HUES64 (cell line): ENCODE data around the gene LRP8.

Experiments
- H3K27ac ChIP-seq: 2 replicates; pipeline ENCODE4 v1.7.0; 2013; ENCODE audit warnings: low read depth, low read length, inconsistent platforms
- H3K27me3 ChIP-seq: 2 replicates; pipeline ENCODE4 v1.6.1; 2013; ENCODE audit warnings: mild to moderate bottlenecking, low read length; ENCODE audit not compliant: insufficient read depth
- H3K36me3 ChIP-seq: 2 replicates; pipeline ENCODE4 v1.6.1; 2013; ENCODE audit warnings: mild to moderate bottlenecking, low read length; ENCODE audit not compliant: insufficient read depth
- H3K4me1 ChIP-seq: 2 replicates; pipeline ENCODE4 v1.6.1; 2013; ENCODE audit warnings: mild to moderate bottlenecking, low read length, moderate library complexity; ENCODE audit not compliant: insufficient read depth
- H3K4me3 ChIP-seq: 2 replicates; pipeline ENCODE4 v1.5.1; 2013; ENCODE audit warnings: mild to moderate bottlenecking, low read length, moderate library complexity
- H3K9ac ChIP-seq: 2 replicates; pipeline ENCODE4 v1.6.1; 2013; ENCODE audit warnings: mild to moderate bottlenecking, low read depth, low read length
- H3K9me3 ChIP-seq: 2 replicates; pipeline ENCODE4 v1.6.1; 2013; ENCODE audit warnings: low read depth, low read length; ENCODE audit not compliant: insufficient read depth
- WGBS: fragments of 150-250, 120-280 bp; methylation state at CpG from one replicate; pipeline ENCODE4 v1.1.7; 2013; ENCODE audit warnings: missing lambda C conversion rate; 5-methylcytosine and 5-hydroxymethylcytosine counted together

The LRP8 gene

DNA sequence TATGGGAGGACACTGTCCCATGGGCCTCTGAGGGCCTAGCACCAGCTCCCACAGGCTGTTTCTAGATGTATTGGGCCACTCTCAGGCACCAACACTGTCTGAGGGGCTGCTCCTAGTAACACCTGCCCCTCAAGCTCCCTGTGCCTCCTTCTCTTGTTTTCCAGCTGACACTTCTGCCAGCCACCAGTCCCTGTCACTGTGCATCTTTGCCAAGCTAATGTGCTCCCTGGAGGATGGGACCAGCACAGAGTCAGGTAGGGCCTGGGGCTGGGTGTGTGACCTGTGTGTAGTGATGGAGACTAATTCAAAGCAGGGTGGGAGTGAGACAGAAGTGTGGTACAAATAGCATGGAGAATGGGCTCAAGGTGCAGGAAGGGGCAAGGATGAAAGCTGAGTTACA is 60.1 kb downstream of the LRP8 start:
- H3K27me3 ChIP-seq = no peaks in the 10 kb centered on the region
- no peak overlapping the region for H3K9ac ChIP-seq
- no peaks in the 10 kb centered on the region for H3K9me3 ChIP-seq
- H3K4me1 ChIP-seq = no peaks in the 10 kb centered on the region
- no peak overlapping the region for H3K4me3 ChIP-seq
- H3K36me3 ChIP-seq = peaks cover 97% of the 10 kb centered on the region
- no peak overlapping the region for H3K27ac ChIP-seq

DNA sequence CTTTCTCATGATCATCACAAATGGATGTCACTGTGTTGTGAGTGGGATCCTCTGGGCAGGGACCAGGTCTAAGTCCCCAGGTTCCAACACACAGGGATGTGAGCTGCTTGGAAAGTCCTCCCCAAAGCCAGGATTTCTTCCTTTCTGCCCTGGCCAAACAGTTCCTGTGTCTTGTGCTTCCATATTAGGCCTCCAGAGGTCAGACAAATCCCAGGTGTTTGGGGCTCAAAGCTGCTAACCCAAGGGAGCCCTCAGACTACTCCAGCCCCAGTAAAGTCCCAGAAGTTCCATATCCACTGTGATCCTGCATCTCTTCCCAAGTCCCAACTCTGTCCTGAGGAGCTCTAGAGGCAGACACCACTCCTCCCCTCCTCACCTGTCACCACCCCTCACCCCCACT is 61.8 kb downstream of the LRP8 start:
- Histone ChIP-seq H3K27me3 (no peaks in the 10 kb centered on the region), H3K27ac (no peak overlapping the region), H3K9me3 (no peaks in the 10 kb centered on the region), H3K4me3 (no peak overlapping the region), H3K9ac (no peak overlapping the region), H3K36me3 (peaks cover 97% of the 10 kb centered on the region), H3K4me1 (no peaks in the 10 kb centered on the region)

DNA sequence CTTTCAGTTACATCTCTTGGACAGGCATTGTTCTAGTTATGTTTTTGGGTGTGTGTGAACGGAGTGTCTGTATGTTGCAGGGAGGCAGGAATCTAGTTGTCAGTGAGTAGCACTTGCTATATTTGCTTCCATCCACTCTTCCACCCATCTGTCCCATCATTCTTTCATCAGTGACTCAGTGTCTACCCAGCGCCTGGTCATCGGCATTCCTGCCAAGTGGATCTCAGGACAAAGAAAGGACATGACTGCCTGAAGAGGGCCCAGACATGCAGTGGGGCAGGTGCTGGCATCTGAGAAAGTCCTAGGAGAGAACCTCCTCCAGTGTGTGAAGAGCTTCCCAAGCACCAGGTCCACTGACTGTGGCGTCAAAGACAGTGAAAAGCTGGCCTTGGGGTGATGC is 62.3 kb downstream of the LRP8 start:
- no peaks in the 10 kb centered on the region for H3K27me3 ChIP-seq
- peaks cover 97% of the 10 kb centered on the region for H3K36me3 ChIP-seq
- WGBS = 100% methylated on average over 3 of the region's 4 CpGs
- H3K9ac ChIP-seq = no peak overlapping the region
- H3K4me1 ChIP-seq = no peaks in the 10 kb centered on the region
- no peaks in the 10 kb centered on the region for H3K9me3 ChIP-seq
- H3K27ac ChIP-seq = no peak overlapping the region
- H3K4me3 ChIP-seq = no peak overlapping the region

DNA sequence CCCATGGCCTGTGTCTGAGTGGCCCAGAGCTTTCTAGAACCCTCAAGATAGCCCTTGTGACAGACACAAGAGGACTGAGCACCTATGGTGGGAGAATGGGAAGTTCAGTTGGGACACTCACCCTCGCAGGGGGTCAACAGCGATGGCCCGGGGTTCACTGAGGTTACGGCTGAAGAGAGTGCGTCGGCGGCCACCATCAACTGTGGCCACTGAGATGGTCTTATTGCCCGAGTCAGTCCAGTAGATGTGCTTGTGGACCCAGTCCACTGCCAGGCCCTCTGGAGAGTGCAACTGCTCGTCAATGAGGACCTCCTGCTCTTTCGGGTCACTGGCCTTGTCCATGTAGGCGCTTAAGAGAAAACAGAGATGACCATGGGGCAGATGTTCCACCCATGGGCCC is 63.8 kb downstream of the LRP8 start:
- Histone ChIP-seq H3K4me3 (no peak overlapping the region), H3K9me3 (no peaks in the 10 kb centered on the region), H3K27me3 (no peaks in the 10 kb centered on the region), H3K27ac (no peak overlapping the region), H3K9ac (no peak overlapping the region), H3K36me3 (peaks cover 98% of the 10 kb centered on the region), H3K4me1 (no peaks in the 10 kb centered on the region)
- WGBS = 95% methylated on average over 11 of the region's 11 CpGs

DNA sequence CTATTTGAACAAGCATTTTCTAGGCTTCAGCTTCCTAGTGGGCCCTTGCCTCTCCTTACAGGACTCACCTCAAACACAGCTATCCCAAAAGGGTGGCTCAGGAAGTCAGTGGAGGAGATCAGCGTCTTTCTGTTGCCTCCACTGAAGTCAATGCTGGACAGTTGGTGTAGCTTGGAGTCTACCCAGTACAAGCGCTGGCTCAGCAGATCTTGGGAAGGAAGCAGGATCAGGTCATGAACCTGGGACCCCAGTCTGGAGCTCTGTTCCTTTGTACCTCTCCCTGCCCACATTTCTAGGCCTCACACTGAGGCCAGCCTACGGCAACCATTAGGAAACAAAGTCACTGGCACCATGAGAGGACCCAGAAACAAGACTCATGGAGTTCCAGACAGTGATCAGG is 65.9 kb downstream of the LRP8 start:
- H3K4me1 ChIP-seq = no peaks in the 10 kb centered on the region
- no peak overlapping the region for H3K27ac ChIP-seq
- no peaks in the 10 kb centered on the region for H3K9me3 ChIP-seq
- no peak overlapping the region for H3K9ac ChIP-seq
- H3K36me3 ChIP-seq = peaks cover 100% of the 10 kb centered on the region
- no peaks in the 10 kb centered on the region for H3K27me3 ChIP-seq
- 96% methylated on average over 3 of the region's 3 CpGs for WGBS
- no peak overlapping the region for H3K4me3 ChIP-seq

DNA sequence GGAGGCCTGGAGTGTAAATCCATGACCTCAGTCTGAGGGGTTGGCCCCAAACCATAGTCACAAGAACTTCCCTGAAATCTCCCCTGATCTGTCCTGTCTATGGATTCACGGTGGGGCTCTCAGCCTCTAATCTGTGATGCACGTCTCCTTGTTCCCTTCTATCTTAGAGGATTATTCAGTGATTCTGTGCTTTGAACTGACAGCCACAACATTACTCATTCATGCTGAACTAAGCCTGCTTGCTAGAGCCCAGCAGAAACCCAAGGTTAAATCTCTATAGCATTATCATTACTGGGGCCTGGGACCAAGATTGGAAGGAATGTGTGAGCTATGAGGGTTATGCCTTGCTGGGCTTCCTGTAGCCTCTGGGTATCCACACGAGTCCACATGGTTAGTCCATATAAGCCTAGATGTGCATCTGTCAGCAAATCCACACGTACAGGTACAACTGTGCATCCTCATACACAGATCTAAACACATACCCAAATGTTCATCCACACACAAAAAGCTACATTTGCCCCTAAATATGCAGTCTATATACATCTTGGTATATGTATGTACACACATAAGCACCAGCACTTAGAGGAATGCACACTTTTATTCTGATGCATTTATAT is 67.1 kb downstream of the LRP8 start:
- H3K27me3 ChIP-seq = no peaks in the 10 kb centered on the region
- H3K36me3 ChIP-seq = peaks cover 100% of the 10 kb centered on the region
- no peaks in the 10 kb centered on the region for H3K4me1 ChIP-seq
- no peak overlapping the region for H3K4me3 ChIP-seq
- no peak overlapping the region for H3K9ac ChIP-seq
- 92% methylated on average over 4 of the region's 4 CpGs for WGBS
- no peak overlapping the region for H3K27ac ChIP-seq
- H3K9me3 ChIP-seq = no peaks in the 10 kb centered on the region

DNA sequence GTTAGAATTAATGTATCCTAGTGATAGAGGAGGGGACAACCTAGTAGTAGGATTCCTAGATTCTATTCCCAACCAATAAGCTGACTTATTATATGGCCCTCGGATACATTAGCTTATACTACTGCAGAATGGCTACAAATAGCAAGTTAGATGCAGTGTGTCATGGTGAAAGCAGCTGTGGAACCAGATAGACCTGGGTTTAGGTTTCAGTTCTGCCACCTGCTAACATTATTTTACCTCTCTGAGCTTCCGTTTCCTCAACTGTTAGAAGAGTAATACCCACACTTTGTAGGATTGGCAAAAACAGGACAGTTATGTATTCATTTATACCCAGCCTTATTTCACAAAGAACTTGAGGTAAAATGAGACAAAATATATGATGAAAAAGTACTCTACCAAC is 67.9 kb downstream of the LRP8 start:
- H3K4me3 ChIP-seq = no peak overlapping the region
- peaks cover 100% of the 10 kb centered on the region for H3K36me3 ChIP-seq
- 94% methylated on average over 2 of the region's 2 CpGs for WGBS
- H3K9me3 ChIP-seq = no peaks in the 10 kb centered on the region
- H3K27ac ChIP-seq = no peak overlapping the region
- H3K9ac ChIP-seq = no peak overlapping the region
- no peaks in the 10 kb centered on the region for H3K4me1 ChIP-seq
- H3K27me3 ChIP-seq = no peaks in the 10 kb centered on the region

DNA sequence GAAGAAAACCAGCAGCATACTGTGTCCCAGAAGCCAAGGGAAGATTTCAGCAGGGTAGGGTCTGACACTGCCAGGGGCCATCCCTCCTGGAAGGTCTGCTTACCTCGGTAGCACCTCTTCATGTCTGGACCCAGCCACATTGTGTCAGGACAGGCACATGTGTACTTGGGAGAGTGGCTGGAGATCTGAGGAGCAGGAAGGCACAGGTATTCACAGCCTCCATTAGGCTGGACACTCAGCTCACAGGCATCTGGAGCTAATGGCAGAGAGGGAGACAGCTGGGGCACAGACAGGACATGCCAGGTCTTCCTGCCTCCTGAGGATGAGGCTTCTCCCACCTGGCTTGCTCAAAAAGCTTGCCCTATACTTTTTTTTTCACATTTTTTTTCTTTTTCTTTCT is 69.7 kb downstream of the LRP8 start:
- H3K9ac ChIP-seq = no peak overlapping the region
- no peaks in the 10 kb centered on the region for H3K9me3 ChIP-seq
- H3K36me3 ChIP-seq = peaks cover 100% of the 10 kb centered on the region
- no peak overlapping the region for H3K4me3 ChIP-seq
- WGBS = 91% methylated on average over 1 of the region's 1 CpG
- no peak overlapping the region for H3K27ac ChIP-seq
- H3K4me1 ChIP-seq = no peaks in the 10 kb centered on the region
- H3K27me3 ChIP-seq = no peaks in the 10 kb centered on the region

DNA sequence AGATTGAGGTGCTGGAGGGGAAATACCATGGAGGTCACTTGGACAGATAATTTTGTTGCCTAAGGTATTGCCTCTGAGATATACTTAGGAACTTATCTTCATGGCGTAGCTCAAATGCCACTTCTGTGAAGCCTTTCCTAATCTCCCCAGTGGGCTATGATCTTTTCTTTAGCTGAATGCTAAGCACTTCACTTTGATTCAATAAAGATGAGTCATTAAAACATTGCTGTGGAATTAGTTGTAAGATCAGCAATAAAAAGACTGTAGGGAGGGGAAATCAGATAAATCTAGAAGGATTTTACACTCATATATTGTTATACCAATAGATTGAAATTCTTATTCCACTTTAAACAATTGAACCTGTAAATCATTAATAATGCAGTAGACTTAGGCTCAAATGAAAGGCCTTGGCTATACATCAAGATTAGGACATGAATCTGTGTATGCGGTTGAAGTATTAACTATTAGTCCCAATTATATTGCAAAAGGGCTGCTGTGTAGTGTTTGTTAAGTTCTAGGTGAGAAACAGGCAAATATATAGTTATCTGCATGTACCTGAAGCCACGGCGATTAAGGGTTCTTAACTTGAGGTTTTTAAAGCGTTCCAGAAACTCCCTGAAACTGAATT is 70.3 kb downstream of the LRP8 start:
- Histone ChIP-seq H3K27me3 (no peaks in the 10 kb centered on the region), H3K27ac (no peak overlapping the region), H3K9me3 (no peaks in the 10 kb centered on the region), H3K4me3 (no peak overlapping the region), H3K36me3 (peaks cover 100% of the 10 kb centered on the region), H3K4me1 (no peaks in the 10 kb centered on the region), H3K9ac (no peak overlapping the region)
- WGBS = 93% methylated on average over 5 of the region's 5 CpGs

DNA sequence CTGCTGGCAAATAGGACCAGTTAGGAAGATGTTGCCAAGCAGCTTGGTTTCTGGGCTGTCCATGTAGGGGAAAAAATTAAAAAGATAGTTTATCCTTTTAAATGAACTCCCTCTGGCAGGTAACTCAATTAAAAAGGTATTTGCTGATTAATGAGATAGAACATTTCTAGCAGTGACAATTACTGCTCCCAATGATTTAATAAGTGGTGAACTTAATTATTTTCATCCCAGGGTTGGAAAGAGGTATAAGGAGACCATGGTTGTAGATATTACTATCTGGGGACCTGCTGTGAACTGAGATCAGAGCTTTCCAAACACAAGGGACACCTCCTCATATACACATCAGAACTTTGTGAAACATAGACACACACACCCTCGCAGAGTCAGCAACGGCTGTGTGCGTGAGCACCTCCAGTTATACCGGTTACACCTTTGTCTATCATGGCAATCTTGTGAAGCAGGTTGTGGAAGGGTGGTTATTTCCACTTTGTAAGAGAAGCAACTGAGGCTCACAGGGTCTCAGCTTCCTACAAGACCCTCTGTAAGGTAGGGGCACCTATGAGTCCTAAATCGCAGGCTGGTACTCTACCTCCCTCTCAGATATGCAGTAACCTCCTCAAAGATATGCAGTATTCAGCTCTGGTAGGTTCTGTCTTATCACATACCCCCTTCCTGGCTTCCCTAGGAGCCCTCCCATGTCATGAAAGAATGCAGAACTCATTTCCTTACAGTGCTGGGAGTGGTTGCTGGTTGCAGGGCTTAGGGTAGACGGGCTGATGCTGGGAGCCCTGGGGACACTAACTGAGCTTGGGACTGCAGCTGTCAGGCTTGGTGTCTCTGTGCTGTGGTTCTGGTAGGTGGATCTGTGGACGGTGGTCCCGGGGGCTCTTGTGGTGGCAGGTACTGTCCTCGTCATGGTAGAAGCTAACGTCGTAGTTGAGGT is 71.1 kb downstream of the LRP8 start:
- peaks cover 99% of the 10 kb centered on the region for H3K36me3 ChIP-seq
- H3K27me3 ChIP-seq = no peaks in the 10 kb centered on the region
- H3K4me1 ChIP-seq = no peaks in the 10 kb centered on the region
- no peak overlapping the region for H3K9ac ChIP-seq
- no peak overlapping the region for H3K27ac ChIP-seq
- 95% methylated on average over 11 of the region's 11 CpGs for WGBS
- no peaks in the 10 kb centered on the region for H3K9me3 ChIP-seq
- H3K4me3 ChIP-seq = no peak overlapping the region

DNA sequence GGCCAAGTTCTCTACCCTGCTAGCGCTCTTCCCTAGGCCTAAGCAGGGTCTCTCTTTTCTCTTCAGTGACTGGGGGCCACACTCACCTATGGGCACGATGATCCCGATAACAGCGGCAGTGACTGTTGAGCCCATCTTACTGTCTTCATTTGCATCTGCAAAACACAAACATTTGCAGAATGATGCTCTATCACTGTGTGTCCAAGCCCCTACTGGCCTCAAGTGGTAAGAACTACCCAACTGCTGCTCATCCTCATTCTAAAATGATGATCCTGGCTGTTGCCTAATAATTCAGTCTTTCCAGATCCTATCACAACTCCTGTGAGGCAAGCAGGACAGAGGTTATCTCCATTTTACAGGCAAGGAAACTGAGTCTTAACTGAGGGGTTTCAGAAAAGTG is 72.8 kb downstream of the LRP8 start:
- H3K4me3 ChIP-seq = no peak overlapping the region
- H3K27ac ChIP-seq = no peak overlapping the region
- no peaks in the 10 kb centered on the region for H3K9me3 ChIP-seq
- H3K4me1 ChIP-seq = no peaks in the 10 kb centered on the region
- peaks cover 97% of the 10 kb centered on the region for H3K36me3 ChIP-seq
- 97% methylated on average over 4 of the region's 4 CpGs for WGBS
- H3K9ac ChIP-seq = no peak overlapping the region
- no peaks in the 10 kb centered on the region for H3K27me3 ChIP-seq
